Gastroesophageal sphincter (tissue), 4 donors: ENCODE data around the gene STN1. TPM values are rescaled to one million over a fixed set of nuclear protein-coding genes. Genes with fewer than 3 reads are reported as not detected.

ENCODE experiments used
- ATAC-seq: fragments of 150-250 bp; one replicate; pipeline ENCODE4 v1.9.1; 2016; ENCODE audit warnings: mild to moderate bottlenecking, moderate library complexity
- H3K27ac ChIP-seq, 4 donors: fragments of 200-600 bp; sonication (generic) in 3 of 4; 1 replicate in 3 of 4; 2 replicates in 1 of 4; pipeline ENCODE4 v1.5.1; 2016 to 2019
- H3K27me3 ChIP-seq: fragments of 200-600 bp; sonication (generic); one replicate; pipeline ENCODE4 v1.5.1; 2019
- H3K36me3 ChIP-seq, 2 donors: fragments of 200-600 bp; sonication (generic); one replicate each; pipeline ENCODE4 v1.5.1; 2019; ENCODE audit warnings: control low read depth in 1 of 2
- H3K4me1 ChIP-seq, 3 donors: fragments of 200-600 bp; sonication (generic); 1 replicate in 2 of 3; 2 replicates in 1 of 3; pipeline ENCODE4 v1.5.1; 2016 to 2019; ENCODE audit warnings: control low read depth in 2 of 3
- H3K4me3 ChIP-seq, 2 donors: fragments of 200-600 bp; sonication (generic); one replicate each; pipeline ENCODE4 v1.5.1; 2019; ENCODE audit warnings: mild to moderate bottlenecking in 1 of 2, moderate library complexity in 1 of 2
- H3K9me3 ChIP-seq, 3 donors: fragments of 200-600 bp; sonication (generic); one replicate each; pipeline ENCODE4 v1.5.1; 2017 to 2019; ENCODE audit warnings: control low read depth in 2 of 3
- CTCF ChIP-seq, 4 experiments: fragments of 200-600 bp in 2 of 4; fragments of 450-650 bp in 2 of 4; sonication (generic) in 1 of 4; IDR thresholded peaks; one replicate each; pipeline ENCODE4 v1.5.1; 2017 to 2019; ENCODE audit warnings: antibody characterized with exemption in 4 of 4, mild to moderate bottlenecking in 2 of 4, moderate library complexity in 2 of 4
- EP300 ChIP-seq: sonication (generic); formaldehyde crosslinking; IDR thresholded peaks from one replicate; pipeline ENCODE4 v1.6.1; 2017; ENCODE audit warnings: antibody characterized with exemption, mild to moderate bottlenecking
- POLR2A ChIP-seq, 2 donors: fragments of 450-650 bp; IDR thresholded peaks; one replicate each; pipeline ENCODE4 v1.6.1; 2017; ENCODE audit warnings: antibody characterized with exemption in 2 of 2, mild to moderate bottlenecking in 2 of 2, moderate library complexity in 1 of 2
- POLR2AphosphoS5 ChIP-seq: sonication (generic); formaldehyde crosslinking; IDR thresholded peaks from one replicate; pipeline ENCODE4 v1.6.1; 2017; ENCODE audit warnings: antibody characterized with exemption
- WGBS, 2 donors: methylation state at CpG; one replicate each; pipeline ENCODE4 v1.1.5; 2018; ENCODE audit warnings: low coverage in 1 of 2; 5-methylcytosine and 5-hydroxymethylcytosine counted together
- total RNA-seq, 4 donors: library from RNA; depleted of rRNA; stranded (reverse); fragments of >200 nt; gene quantifications; one replicate each; pipeline ENCODE4 v1.1.0, GENCODE V29; 2016

The STN1 gene
- total RNA-seq, 4 donors from 2014 or later = 17.1 to 31.6 (median 29.6) TPM

DNA sequence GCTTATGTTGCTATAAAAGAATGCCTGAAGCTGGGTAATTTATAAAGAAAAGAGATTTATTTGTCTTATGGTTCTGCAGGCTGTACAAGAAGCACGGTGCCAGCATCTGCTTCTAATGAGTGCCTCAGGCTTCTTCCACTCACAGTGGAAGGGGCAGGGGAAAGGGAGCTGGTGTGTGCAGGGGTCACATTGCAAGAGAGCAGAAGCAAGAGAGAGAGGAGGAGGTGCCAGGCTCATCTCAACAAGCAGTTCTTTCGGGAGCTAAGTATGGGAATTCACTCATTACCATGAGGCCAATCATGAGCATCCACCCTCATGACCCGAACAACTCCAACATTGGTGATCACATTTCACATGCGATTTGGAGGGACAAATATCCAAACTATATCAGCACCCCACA, 31.7 kb upstream of the STN1 start:
- H3K4me1 ChIP-seq = no peaks in the 10 kb centered on the region
- TF ChIP-seq POLR2A (IDR thresholded peaks at IDR 0.05) = no peak
- TF ChIP-seq CTCF (IDR thresholded peaks at IDR 0.05) = no peak
- TF ChIP-seq POLR2AphosphoS5 = no peak
- WGBS, 2 donors = 68 to 100% methylated on average over 1 to 4 of the region's 4 CpGs

DNA sequence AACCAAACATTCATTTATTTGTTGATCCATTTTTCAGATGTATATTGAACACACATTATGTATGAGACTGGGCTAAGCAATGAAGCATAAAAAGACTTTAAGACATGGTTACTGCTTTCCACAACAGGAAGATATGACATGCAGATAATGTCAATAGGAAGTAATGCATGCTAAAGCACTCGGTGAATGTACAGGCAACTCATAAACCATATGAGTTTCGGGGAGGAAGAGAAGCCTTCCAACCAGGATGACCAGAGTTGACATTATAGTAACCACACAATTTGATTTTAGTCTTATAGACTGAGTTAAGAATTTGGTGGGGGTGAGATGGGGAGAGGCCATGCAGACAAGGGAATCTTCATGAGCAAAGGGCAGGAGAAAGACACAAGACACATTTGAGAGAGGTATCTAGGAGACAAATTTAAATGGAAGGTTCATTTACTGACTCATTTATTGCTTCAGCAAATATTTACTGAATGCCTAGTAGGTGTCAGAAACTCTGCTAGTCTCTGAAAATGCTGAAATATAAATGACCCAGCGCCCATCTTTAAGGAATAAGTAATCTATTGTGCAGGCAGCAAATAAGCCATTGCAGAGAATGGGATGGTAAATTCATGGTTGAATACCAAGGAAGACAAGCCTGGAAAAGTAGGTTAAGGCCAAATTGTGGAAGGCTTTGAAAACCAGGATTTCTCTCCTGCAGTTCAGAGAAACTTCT, 30.0 kb upstream of the STN1 start:
- TF ChIP-seq EP300 (no peak), POLR2AphosphoS5 (no peak), POLR2A (IDR thresholded peaks at IDR 0.05) (no peak), CTCF (IDR thresholded peaks at IDR 0.05) (no peak)
- no peak for ATAC-seq
- WGBS, 2 donors = 86 to 91% methylated on average over 3 of the region's 3 CpGs
- H3K27me3 ChIP-seq = no peaks in the 10 kb centered on the region
- no peaks in the 10 kb centered on the region for H3K4me1 ChIP-seq
- H3K9me3 ChIP-seq = no peaks in the 10 kb centered on the region
- no peak overlapping the region for H3K27ac ChIP-seq
- no peaks in the 10 kb centered on the region for H3K36me3 ChIP-seq
- no peak overlapping the region for H3K4me3 ChIP-seq

More for the DNA sequence above, 31.7 kb upstream of the STN1 start:
- ATAC-seq = no peak
- H3K4me3 ChIP-seq = no peak overlapping the region
- no peaks in the 10 kb centered on the region for H3K27me3 ChIP-seq
- no peak overlapping the region for H3K27ac ChIP-seq
- H3K36me3 ChIP-seq = no peaks in the 10 kb centered on the region
- H3K9me3 ChIP-seq = peaks cover 0 to 3% (median 0%) of the 10 kb centered on the region in 3 donors

- no peak for TF ChIP-seq POLR2AphosphoS5
- TF ChIP-seq POLR2A (IDR thresholded peaks at IDR 0.05) = no peak
- TF ChIP-seq CTCF (IDR thresholded peaks at IDR 0.05) = no peak
- TF ChIP-seq EP300 = no peak
Measured at GRCh38 chr10:103942866-103943265, 24.9 kb upstream of the STN1 start.

DNA sequence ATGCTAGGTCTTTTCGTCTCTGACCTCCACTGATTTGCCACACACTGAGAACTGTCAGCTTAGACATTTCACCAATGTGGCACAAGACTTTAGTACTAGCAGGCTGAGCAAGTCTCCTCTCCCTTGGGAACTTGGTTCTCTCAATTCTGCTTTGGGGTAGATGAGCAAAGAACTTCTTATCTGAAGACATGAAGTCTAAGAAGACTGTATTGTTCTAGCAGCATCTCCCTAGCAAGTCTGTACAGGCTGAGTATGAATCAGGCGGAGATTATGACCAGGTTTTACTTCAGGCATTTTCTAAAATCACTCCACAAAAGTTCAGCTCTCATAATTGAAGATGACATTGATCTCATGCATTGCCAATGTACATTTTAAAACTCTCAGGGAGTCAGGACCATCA, 23.8 kb upstream of the STN1 start:
- TF ChIP-seq CTCF (IDR thresholded peaks at IDR 0.05) (no peak), EP300 (no peak), POLR2AphosphoS5 (no peak), POLR2A (IDR thresholded peaks at IDR 0.05) (no peak)
- no peak overlapping the region for H3K27ac ChIP-seq
- 80 to 87% methylated on average over 1 to 2 of the region's 2 CpGs for WGBS, 2 donors
- no peaks in the 10 kb centered on the region for H3K27me3 ChIP-seq
- H3K4me1 ChIP-seq = no peaks in the 10 kb centered on the region
- H3K9me3 ChIP-seq = no peaks in the 10 kb centered on the region
- H3K4me3 ChIP-seq = no peak overlapping the region
- no peaks in the 10 kb centered on the region for H3K36me3 ChIP-seq
- ATAC-seq = no peak

More at GRCh38 chr10:103942866-103943265, 24.9 kb upstream of the STN1 start:
- Histone ChIP-seq H3K9me3 (no peaks in the 10 kb centered on the region), H3K27me3 (no peaks in the 10 kb centered on the region), H3K36me3 (no peaks in the 10 kb centered on the region), H3K27ac (no peak overlapping the region), H3K4me3 (no peak overlapping the region), H3K4me1 (no peaks in the 10 kb centered on the region)
- WGBS, 2 donors = 35 to 60% methylated on average over 2 of the region's 2 CpGs
- no peak for ATAC-seq

DNA sequence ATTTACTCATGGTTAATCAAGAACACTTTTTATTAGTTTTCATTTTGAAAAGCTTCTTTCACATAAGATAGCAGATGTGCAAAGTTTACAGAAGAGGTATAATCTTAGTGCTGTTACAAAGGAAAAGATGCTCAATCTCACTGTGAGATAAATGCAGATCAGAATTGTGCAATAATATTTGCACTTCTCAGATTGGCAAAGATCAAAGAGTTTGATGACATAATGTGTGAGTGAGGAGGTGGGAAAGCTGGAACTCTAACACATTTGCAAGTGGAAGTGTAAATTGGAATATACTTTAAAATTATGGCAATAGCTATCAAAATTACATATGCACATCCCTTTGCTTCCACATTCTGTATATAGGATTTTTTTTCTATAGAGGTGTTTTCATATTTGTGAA, 21.5 kb upstream of the STN1 start:
- Histone ChIP-seq H3K36me3 (no peaks in the 10 kb centered on the region), H3K4me1 (no peaks in the 10 kb centered on the region), H3K27ac (no peak overlapping the region), H3K9me3 (no peaks in the 10 kb centered on the region), H3K27me3 (no peaks in the 10 kb centered on the region), H3K4me3 (no peak overlapping the region)
- no peak for ATAC-seq
- no peak for TF ChIP-seq POLR2A (IDR thresholded peaks at IDR 0.05)
- no peak for TF ChIP-seq CTCF (IDR thresholded peaks at IDR 0.05)
- TF ChIP-seq POLR2AphosphoS5 = no peak
- no peak for TF ChIP-seq EP300
